Stromal cell of bone marrow (primary cell): ENCODE results near the gene NUMBL.
"Not testable (repeated sequence)": the region's sequence is repeated elsewhere in the genome, so short reads cannot be mapped to it uniquely, and the experiment has no call there.

Experiments used
- DNase-seq: peaks from one replicate; pipeline ENCODE4 v3.0.0-alpha.2; 2012; ENCODE audit warnings: low read depth

NUMBL gene

GRCh38 chr19:40663695-40664692 lies 26.5 kb downstream of the NUMBL start:
- DNase-seq, result no peak

GRCh38 chr19:40662925-40663694 lies 27.3 kb downstream of the NUMBL start:
- peak; percentile 63 for DNase-seq

GRCh38 chr19:40661616-40662015 lies 28.8 kb downstream of the NUMBL start:
- no peak for DNase-seq

GRCh38 chr19:40659566-40659965 lies 30.9 kb downstream of the NUMBL start:
- no peak for DNase-seq

GRCh38 chr19:40659116-40659515 lies 31.3 kb downstream of the NUMBL start:
- DNase-seq, result no peak

GRCh38 chr19:40658031-40658430 lies 32.4 kb downstream of the NUMBL start:
- no peak for DNase-seq

GRCh38 chr19:40655684-40656083 lies 34.8 kb downstream of the NUMBL start:
- DNase-seq, result not testable (repeated sequence)

GRCh38 chr19:40652303-40652702 lies 38.1 kb downstream of the NUMBL start:
- not testable (repeated sequence) for DNase-seq

- DNase-seq, result peak; percentile 94
These were observed 39.6 kb downstream of the NUMBL start for GRCh38 chr19:40650749-40651305.

- not testable (repeated sequence) for DNase-seq
These were observed 40.4 kb downstream of the NUMBL start for GRCh38 chr19:40649903-40650675.

- no peak for DNase-seq
These were observed 43.7 kb downstream of the NUMBL start for GRCh38 chr19:40646743-40647254.

- DNase-seq, result peak; percentile 53
These were observed 47.6 kb downstream of the NUMBL start for GRCh38 chr19:40642757-40643305.

GRCh38 chr19:40642051-40642706 lies 48.3 kb downstream of the NUMBL start:
- DNase-seq, result no peak

GRCh38 chr19:40641281-40641680 lies 49.2 kb downstream of the NUMBL start:
- DNase-seq, result no peak

- no peak for DNase-seq
These were observed 49.7 kb downstream of the NUMBL start for GRCh38 chr19:40640744-40641143.

- no peak for DNase-seq
These were observed 50.8 kb downstream of the NUMBL start for GRCh38 chr19:40639638-40639982.

GRCh38 chr19:40638327-40638726 lies 52.1 kb downstream of the NUMBL start:
- no peak for DNase-seq

GRCh38 chr19:40633207-40633606 lies 57.2 kb downstream of the NUMBL start:
- peak; percentile 44 for DNase-seq

- DNase-seq, result no peak
These were observed 58.0 kb downstream of the NUMBL start for GRCh38 chr19:40632311-40633036.

- DNase-seq, result no peak
These were observed 59.8 kb downstream of the NUMBL start for GRCh38 chr19:40630571-40631160.
